GM12892 (cell line): Measurements from ENCODE around the gene COL23A1.

Experiments
- POLR2A ChIP-seq: IDR thresholded peaks from 2 replicates; pipeline ENCODE4 v1.6.1; 2011; ENCODE audit warnings: low read depth, low read length, control low read depth
- POLR2AphosphoS5 ChIP-seq: IDR thresholded peaks from 2 replicates; pipeline ENCODE4 v1.6.1; 2011; ENCODE audit warnings: low read depth, low read length, control low read depth
- TAF1 ChIP-seq: IDR thresholded peaks from 2 replicates; pipeline ENCODE4 v1.6.1; 2011; ENCODE audit warnings: low read depth, mild to moderate bottlenecking, control low read depth, low read length, borderline replicate concordance

DNA sequence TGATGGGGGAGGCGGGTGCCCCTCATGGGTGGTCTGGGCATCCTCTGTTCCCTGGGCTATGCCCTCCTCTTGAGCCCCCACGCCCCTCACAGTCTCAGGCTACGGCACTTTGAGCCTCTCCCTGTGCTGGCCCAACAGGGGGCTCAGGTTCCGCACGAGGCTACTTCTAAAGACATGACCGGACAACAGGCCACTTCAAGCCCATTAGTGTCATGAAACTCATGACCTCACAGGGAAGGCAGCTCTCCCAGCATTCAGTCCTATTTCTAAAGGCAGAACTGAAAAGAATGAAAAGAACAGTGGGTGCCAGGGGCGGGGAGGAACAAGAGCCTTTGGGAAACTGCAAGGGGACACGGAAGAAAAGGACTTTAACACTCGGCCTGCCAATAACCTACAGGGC, 45.0 kb downstream of the COL23A1 start:
- TF ChIP-seq POLR2A, result no peak
- TF ChIP-seq POLR2AphosphoS5, result no peak
- TF ChIP-seq TAF1, result no peak
